Measurements from ENCODE around the gene ZBTB25.

ZBTB25 gene

GRCh38 chr14:64463195-64463594, 40.4 kb downstream of the ZBTB25 start:
- DNase-seq (ENCODE audit: low spot score) = peak; percentile 39
- no peak for TF ChIP-seq CTCF (IDR thresholded peaks at IDR 0.05; ENCODE audit: extremely low read depth, insufficient read depth, missing control alignments)
- in situ Hi-C loops (cut with MboI; ENCODE audit: low pct_unique_long_range_greater_than_20kb, low sequenced_read_pairs, unreplicated experiment) = no loop called here

- DNase-seq (ENCODE audit: low spot score) = no peak
- no peak for TF ChIP-seq CTCF (IDR thresholded peaks at IDR 0.05; ENCODE audit: extremely low read depth, insufficient read depth, missing control alignments)
- in situ Hi-C loops (cut with MboI; ENCODE audit: low pct_unique_long_range_greater_than_20kb, low sequenced_read_pairs, unreplicated experiment) = no loop called here
Measured at GRCh38 chr14:64461221-64461620, 42.4 kb downstream of the ZBTB25 start.

GRCh38 chr14:64459405-64460136, 44.1 kb downstream of the ZBTB25 start:
- in situ Hi-C loops (cut with MboI; ENCODE audit: low pct_unique_long_range_greater_than_20kb, low sequenced_read_pairs, unreplicated experiment) = no loop called here
- no peak for TF ChIP-seq CTCF (IDR thresholded peaks at IDR 0.05; ENCODE audit: extremely low read depth, insufficient read depth, missing control alignments)
- DNase-seq (ENCODE audit: low spot score) = no peak

GRCh38 chr14:64454671-64455070, 49.0 kb downstream of the ZBTB25 start:
- in situ Hi-C loops (cut with MboI; ENCODE audit: low pct_unique_long_range_greater_than_20kb, low sequenced_read_pairs, unreplicated experiment) = no loop called here
- TF ChIP-seq CTCF (IDR thresholded peaks at IDR 0.05; ENCODE audit: extremely low read depth, insufficient read depth, missing control alignments) = no peak
- DNase-seq (ENCODE audit: low spot score) = no peak

GRCh38 chr14:64450255-64450654, 53.4 kb downstream of the ZBTB25 start:
- DNase-seq (ENCODE audit: low spot score) = no peak
- no peak for TF ChIP-seq CTCF (IDR thresholded peaks at IDR 0.05; ENCODE audit: extremely low read depth, insufficient read depth, missing control alignments)
- in situ Hi-C loops (cut with MboI; ENCODE audit: low pct_unique_long_range_greater_than_20kb, low sequenced_read_pairs, unreplicated experiment) = no loop called here

GRCh38 chr14:64447876-64448670, 55.6 kb downstream of the ZBTB25 start:
- in situ Hi-C loops (cut with MboI; ENCODE audit: low pct_unique_long_range_greater_than_20kb, low sequenced_read_pairs, unreplicated experiment) = no loop called here
- no peak for DNase-seq (ENCODE audit: low spot score)
- TF ChIP-seq CTCF (IDR thresholded peaks at IDR 0.05; ENCODE audit: extremely low read depth, insufficient read depth, missing control alignments) = no peak
